ENCODE data around the gene KLF7. TPM values are rescaled to one million over a fixed set of nuclear protein-coding genes. Genes with fewer than 3 reads are reported as not detected.

KLF7 gene
- total RNA-seq, 1 experiment from 2014 or later, result 11.6 TPM

GRCh38 chr2:207128867-207129266 lies 36.9 kb downstream of the KLF7 start:
- no peak for DNase-seq (ENCODE audit: low read depth)

DNA sequence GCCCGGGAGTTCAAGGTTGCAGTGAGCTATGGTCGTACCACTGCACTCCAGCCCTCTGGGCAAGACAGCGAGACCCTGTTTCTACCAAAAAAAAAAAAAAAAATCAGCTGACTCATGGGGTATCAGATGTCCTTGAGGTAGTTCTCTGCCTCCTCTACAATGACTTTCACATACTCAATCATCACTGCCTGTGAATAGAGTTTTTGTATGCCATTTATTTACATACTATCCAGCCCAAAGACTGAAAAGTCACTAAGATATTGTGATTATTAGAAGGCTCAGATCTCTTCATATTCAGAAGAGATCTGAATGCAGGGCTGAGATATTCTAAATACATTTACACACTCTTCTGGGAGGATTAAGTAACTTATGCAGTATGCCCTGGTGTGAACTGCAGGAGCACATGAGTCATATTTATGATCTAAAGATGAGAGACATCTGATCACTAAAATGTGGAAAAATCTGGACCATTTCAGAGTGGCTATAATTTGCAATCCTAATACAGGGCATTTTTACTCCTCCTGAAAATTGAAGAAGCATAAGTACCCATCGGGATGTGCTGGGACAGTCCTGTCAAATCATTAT lies 38.9 kb downstream of the KLF7 start:
- no peak for DNase-seq (ENCODE audit: low read depth)

GRCh38 chr2:207123776-207124391 lies 41.9 kb downstream of the KLF7 start:
- DNase-seq (ENCODE audit: low read depth), result no peak

DNA sequence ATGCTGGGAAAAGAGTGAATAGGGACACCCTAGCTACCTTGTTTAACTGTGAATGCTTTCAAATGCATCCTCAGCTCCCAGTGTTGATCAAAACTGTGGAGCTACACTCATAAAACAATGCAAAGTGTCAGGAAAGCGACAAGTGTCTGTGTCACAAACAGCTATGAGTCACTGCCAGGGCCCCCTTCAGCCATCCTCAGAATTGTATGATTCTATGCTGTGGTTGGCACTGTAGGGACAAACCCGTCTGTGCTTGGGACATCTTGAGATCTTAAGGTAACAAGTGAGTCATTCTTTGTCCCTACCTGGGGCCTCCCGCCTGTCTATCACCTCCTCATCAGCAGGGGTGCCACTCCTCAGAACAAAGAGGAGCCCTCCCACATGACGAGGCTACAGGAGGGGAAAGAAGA lies 42.4 kb downstream of the KLF7 start:
- peak; percentile 30 for DNase-seq (ENCODE audit: low read depth)

- no peak for DNase-seq (ENCODE audit: low read depth)
Measured at GRCh38 chr2:207122651-207123334, 43.0 kb downstream of the KLF7 start.

DNA sequence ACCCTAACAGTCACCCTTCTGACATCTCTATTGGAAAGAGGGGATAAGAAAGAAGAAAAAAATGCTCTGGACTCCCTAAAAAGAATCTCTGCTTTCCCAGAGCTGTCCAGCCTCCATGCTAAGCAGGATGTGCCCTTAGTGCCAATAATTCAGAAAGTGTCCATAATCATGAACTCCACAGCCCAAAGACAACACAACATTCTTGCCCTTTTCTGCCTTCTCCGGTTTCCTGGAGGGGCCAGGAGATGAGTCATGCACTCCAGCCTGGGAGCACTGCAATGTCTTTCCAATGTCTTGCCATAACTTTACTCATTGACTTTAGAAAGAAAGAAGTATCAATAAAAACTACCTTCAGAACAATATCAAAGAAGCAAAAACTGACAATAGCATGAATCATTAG lies 44.0 kb downstream of the KLF7 start:
- DNase-seq (ENCODE audit: low read depth), result peak; percentile 88

DNA sequence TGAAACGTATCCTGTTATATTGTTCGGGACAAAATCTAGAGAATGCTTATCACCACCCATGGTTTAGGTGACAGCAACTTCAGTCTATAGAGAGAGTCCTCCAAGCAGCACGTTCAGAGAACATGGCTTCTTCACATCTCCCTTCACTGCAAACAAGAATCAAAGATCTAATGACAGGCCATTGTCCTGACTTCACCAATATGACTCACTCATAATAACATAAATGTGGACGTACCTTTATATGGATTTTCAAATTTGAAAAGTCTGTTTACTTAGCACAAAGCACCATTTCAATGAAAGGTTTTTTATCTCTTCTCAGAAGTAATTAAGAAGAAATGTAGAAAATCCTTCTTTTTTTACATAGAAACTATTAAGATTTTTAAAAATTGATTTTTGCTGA lies 46.7 kb downstream of the KLF7 start:
- DNase-seq (ENCODE audit: low read depth), result no peak

- no peak for DNase-seq (ENCODE audit: low read depth)
Measured at GRCh38 chr2:207117668-207118067, 48.1 kb downstream of the KLF7 start.

DNA sequence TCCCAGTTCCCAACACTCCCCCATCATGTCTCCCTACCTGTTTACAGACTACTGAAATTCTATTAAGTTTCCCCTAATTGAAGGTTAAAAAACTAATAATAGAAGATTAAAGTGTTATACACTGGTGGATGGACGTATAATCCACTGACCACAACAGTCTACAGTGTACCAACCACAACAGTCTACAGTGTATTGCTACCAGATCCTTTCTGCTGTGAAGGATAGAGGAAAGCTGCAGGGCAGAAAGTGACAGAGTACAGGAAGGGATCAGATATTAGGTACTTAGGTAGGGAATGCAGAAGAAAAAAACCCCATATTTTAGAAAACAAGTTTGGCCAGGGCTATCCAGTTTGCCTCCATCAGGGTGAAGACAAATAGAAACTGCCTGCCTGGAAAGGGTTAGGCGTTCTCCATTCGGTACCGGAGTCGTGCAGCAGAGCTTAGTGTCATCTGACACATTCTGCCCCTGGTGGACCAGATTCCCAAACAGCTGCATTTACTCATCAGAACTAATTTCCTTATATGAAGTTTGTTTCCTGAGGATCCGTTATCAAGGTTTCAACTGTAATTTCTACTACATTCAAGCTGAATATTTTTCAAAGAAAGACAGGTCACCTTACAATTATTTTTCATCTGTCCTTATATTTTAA lies 49.9 kb downstream of the KLF7 start:
- no peak for DNase-seq (ENCODE audit: low read depth)

- no peak for DNase-seq (ENCODE audit: low read depth)
Measured at GRCh38 chr2:207113414-207113813, 52.3 kb downstream of the KLF7 start.

GRCh38 chr2:207112785-207113184 lies 53.0 kb downstream of the KLF7 start:
- no peak for DNase-seq (ENCODE audit: low read depth)

DNA sequence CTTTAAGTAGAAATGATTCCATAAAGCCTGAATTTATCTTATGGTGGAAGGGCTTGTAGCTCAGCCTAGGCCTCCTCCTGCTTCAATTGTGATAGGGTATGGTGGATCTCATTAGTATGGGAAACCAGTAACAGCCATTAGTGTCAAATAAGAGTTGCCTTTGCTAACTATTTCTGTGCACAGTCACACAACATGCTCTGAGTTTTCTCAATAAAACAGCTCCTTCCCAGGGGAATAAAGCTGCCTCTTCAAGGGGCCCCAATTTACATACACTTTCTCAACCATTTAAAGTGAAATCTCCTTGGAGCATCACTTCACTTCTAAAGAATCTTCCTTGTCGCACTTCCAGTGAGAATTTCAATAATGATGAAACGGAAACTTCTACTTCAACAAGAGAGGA lies 53.4 kb downstream of the KLF7 start:
- DNase-seq (ENCODE audit: low read depth), result no peak

DNA sequence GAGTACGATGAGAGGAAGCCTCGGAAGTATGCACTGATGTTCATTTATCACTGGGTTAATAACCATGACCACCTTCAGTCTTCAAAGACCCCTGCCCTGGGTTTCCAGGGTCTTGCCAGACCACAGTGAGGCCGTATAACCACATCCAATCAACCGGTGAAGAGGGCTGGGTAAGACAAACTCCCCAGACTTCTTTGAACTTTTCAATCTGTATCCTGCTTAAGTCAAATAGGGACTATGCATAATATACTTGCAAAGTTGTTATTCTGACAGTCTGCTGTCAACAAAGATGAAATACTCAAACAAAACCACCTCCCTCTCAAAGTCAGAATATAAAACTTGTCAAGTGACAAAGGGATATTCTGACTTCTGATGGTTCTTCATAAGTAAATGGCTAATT lies 54.0 kb downstream of the KLF7 start:
- DNase-seq (ENCODE audit: low read depth), result no peak

GRCh38 chr2:207110715-207111114 lies 55.0 kb downstream of the KLF7 start:
- DNase-seq (ENCODE audit: low read depth), result no peak

GRCh38 chr2:207110310-207110709 lies 55.4 kb downstream of the KLF7 start:
- DNase-seq (ENCODE audit: low read depth), result no peak

- DNase-seq (ENCODE audit: low read depth), result no peak
Measured at GRCh38 chr2:207109768-207110167, 56.0 kb downstream of the KLF7 start.

GRCh38 chr2:207108440-207108839 lies 57.3 kb downstream of the KLF7 start:
- DNase-seq (ENCODE audit: low read depth), result no peak

DNA sequence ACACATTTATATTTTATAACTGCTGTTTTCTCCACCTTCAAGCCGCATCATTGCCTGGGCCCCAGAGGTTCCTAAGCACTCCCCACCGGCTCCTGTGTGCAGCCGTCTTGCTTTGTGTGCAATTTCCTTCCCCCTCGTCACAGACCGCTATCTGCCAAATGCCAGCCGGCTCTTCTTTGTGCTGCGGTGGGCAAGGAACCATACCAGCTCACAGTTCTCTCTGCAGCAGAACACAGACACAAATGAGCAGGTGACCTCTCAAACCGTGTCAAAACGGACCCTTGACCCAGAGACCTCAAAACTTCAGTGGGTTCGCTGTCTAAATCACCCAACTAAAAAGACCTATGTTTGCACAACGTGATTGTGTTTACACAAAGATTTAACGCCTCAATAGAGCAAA lies 58.2 kb downstream of the KLF7 start:
- no peak for DNase-seq (ENCODE audit: low read depth)

- no peak for DNase-seq (ENCODE audit: low read depth)
Measured at GRCh38 chr2:207107131-207107530, 58.6 kb downstream of the KLF7 start.

DNA sequence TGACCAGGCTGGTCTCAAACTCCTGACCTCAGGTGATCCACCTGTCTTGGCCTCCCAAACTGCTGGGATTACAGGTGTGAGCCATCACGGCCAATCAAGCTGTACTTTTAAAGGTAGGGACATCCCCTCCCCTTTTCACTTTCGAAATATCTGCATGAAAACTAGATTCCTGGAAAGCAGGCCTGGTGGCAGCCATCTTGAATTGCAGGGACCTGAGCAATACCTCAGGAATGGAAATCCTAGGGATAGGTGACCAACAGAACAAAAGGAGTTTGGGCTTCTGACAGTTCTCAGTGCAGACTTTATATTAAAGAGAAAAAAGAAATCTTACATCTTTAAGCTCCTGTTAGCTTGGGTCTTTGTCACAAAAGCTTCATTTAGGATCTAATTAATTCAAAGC lies 62.6 kb downstream of the KLF7 start:
- no peak for DNase-seq (ENCODE audit: low read depth)

- DNase-seq (ENCODE audit: low read depth), result no peak
Measured at GRCh38 chr2:207101984-207102383, 63.8 kb downstream of the KLF7 start.

DNA sequence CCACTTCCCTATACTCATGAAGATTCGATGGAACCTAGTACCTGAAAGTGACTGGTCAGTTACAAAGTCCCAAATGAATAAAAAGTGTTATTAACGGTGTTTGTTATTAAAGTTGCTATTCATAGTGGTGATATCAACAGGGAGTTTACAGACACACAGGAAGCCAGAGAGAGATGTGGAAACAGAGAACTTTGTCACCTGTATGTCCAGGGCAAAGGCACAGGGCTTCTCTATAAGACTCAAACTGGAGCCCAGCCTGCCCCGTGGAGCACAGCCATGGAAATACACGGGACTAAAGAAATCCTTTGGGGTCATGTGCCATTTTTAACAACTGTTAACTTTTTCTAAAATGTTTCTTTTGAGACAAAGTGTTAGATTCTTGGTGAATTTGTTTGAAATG lies 68.5 kb downstream of the KLF7 start:
- no peak for DNase-seq (ENCODE audit: low read depth)

DNA sequence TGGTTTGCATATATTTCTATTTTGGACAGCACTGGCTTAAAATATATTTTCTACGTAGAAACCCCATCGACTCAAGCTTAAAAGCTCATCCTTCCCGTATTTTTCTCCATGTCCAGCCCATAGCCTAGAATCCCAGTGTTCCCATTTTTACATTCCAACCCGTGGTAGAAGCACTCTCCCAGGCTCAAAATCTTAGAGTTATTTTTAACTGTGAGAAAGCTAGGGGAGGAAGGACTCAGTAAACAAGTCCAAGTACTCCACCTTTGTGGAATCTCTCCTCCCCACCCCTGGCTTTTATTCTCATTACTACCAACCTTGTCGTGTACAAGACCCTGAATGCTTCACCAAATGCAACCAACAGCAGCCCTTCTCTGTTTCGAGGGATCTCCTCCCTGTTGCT lies 69.8 kb downstream of the KLF7 start:
- DNase-seq (ENCODE audit: low read depth), result no peak

Data from M059J (cell line).